NCI-H2081 treated with DMSO at 0.1 percent for 48 hours (cell line): ENCODE measurements around the gene SYNE1.
"Not testable (repeated sequence)": the region's sequence is repeated elsewhere in the genome, so short reads cannot be mapped to it uniquely, and the experiment has no call there.

Source experiments
- DNase-seq: peaks from one replicate; lab custom pipeline; 2025; lab: John Stamatoyannopoulos, UW

Gene SYNE1

DNA sequence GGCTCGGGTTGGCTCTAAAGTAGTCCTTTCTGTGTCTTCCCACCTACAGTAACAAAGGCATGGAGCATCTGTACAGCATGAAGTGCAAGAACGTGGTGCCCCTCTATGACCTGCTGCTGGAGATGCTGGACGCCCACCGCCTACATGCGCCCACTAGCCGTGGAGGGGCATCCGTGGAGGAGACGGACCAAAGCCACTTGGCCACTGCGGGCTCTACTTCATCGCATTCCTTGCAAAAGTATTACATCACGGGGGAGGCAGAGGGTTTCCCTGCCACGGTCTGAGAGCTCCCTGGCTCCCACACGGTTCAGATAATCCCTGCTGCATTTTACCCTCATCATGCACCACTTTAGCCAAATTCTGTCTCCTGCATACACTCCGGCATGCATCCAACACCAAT is 538.5 kb downstream of the SYNE1 start:
- no peak for DNase-seq

DNA sequence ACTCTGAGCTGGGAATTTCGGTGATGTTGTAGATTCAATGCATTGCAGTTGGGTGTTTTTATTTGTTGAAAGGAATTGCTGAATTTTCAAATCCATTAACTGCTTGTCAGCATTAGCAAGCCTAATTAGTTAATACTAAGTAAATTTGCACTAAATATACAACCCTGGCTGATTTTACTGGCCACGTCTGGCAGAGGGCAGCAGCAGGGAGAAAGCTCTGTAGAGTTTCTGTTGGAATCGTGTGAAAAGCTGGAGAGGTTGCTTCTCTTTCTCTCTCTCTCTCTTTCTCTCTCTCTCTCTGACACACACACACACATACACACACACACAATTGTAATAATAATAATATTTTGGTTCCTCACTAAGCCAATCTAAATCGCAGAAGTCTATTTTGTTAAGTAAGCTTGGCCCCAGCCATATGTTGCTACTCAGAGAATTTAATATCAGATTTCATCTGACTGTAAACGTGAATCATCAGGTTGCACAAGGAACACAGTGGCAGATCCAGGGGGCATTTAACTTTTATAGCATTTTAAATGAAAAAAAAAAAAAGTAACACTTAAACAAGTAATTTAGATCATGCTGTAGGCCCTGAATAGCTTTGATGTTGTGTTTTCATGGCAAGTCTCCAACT is 540.2 kb downstream of the SYNE1 start:
- no peak for DNase-seq

- DNase-seq = no peak
Observed at GRCh38 chr6:152094992-152095592, 542.1 kb downstream of the SYNE1 start.

- DNase-seq = no peak
Observed at GRCh38 chr6:152094276-152094675, 542.9 kb downstream of the SYNE1 start.

DNA sequence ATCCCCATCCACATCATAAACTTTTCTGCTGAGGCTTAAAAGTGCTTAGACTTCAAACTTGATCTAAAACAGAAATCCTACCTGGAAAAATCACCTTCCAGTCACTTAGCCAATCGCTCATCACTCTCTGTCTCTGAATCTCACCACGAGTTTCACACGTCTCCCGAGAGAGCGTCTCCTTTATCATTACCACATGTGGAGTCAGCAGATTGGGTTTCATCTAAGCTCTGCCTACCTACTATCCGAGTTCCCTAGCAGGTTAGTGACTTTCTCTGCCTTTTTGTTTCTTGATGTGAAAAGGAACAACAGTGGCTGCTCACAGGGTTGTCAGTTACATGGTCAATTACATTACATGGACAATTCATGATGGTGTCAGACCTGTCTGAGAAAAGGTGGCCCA is 543.5 kb downstream of the SYNE1 start:
- no peak for DNase-seq

DNA sequence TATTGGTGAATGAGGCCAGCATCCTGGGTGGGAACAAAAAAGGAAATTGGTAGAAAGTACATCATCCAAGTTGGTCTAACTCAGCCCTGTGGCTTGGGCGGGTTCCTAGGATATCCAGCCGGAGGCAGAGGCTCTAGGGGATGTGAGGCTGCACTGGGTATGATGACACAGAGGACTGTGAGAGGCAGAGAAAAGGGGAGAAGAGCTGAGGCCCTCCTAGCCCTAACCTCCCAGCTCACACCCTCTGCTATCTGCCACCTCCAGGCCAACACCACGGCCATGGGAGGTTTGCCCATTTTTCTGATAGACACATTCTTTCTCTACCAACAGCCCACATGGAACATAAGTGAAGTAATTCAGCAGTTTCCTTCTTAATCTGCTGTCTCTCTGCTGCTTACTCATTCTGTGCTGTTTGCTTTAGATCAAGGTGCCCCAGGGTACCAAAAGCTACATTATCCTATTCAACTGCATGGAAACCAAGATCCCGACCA is 545.3 kb downstream of the SYNE1 start:
- no peak for DNase-seq

- no peak for DNase-seq
Observed at GRCh38 chr6:152091201-152091600, 546.0 kb downstream of the SYNE1 start.

DNA sequence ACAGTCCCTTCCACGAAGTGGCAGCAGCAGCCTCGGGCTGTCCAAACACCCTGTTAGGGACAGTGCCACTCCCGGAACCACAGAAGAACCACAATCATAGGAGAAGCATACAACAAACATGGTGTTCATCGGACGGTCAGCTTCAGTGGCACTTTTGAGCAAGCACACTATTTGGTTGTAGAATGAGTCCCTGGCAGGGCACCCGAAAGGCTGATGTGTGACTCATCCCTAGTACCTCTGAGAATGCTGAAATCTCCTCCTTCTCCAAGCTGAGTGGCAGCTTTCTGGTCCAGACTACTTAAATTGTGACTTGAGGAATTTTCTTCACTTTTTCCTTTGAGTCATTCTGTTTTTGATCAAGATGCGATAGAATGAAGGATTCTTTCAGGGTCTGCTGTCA is 547.2 kb downstream of the SYNE1 start:
- no peak for DNase-seq

DNA sequence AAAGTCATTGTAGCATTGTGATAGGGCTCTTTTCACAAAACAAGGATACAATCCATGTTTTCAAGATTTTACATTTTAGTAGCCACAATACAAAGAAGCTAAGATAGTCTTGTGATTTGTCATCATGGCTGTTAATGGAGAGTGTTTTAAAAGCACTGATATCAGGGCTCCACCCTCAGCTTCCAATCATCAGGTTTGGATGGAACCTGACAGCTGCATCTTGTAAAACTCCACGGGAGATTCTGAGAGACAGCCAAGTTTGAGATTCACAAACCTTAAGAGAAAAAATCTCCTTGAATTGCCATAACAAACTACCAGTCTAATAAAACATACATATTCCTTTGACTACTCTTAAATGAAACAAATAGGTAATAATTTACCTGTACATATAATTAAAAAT is 549.5 kb downstream of the SYNE1 start:
- no peak for DNase-seq

GRCh38 chr6:152087096-152087495 is 550.1 kb downstream of the SYNE1 start:
- DNase-seq = no peak

DNA sequence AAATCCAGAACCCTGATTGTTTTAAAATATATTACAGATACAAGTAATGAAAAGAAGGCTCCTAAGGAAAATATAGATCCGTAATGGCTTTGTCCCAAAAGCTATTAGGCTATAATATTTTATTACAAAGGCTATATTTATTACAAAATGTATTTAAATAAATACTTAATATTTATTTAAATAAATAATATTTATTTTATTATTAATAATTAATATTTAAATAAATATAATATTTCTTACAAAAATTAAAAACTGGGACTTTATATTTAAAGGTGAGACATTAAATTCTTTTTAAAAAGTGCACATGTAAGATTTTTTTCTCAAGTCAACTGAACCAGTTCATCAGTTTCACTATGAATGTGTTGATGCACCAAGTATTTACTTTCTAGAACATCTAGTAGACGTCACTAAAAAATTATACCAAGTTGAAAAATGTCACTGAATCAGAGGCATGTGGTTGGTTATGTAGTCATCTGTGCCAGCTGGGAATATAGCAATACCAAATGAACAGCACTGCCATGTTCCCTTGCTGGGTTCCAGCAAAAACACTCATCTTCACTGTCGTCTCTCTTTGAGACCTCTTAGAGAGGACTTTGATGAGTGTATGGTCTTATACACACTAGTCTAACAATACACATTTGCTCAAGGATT is 550.8 kb downstream of the SYNE1 start:
- no peak for DNase-seq

DNA sequence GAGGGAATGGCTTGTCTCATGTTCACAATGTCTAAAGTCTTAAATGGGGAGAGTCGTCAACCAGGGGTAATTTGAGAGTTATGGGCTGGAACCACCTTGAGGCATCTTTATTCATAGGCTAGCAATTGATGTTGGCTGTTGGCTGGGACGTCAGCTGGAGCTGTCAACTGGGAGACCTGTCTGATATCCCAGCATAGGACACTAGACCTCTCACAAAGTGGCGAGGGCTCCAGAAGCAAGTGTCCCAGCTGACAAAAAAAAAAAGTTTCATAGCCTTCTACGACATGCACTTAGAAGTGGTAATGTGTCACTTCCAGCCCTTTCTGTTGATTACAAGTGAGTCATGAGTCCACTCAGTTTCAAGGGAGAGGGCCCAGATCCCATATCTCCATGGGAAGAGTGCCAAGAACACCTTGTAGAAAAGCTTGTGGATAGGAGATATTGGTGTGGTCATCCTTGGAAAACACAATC is 551.7 kb downstream of the SYNE1 start:
- DNase-seq = no peak

- no peak for DNase-seq
Observed at GRCh38 chr6:152078804-152079203, 558.4 kb downstream of the SYNE1 start.

DNA sequence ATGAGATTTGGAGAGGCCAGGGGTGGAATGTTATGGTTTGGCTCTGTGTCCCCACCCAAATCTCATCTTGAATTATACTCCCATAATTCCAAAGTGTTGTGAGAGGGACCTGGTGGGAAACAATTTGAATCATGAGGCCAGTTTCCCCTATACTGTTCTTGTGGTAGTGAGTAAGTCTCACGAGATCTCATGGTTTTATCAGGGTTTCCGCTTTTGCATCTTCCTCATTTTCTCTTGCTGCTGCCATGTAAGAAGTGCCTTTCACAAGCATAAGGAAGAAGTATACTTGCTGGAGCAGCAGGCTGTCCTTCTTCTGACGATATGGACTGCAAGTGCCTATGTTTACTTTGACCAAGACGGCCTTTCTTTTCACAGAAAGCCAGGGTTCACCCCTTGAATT is 559.2 kb downstream of the SYNE1 start:
- no peak for DNase-seq

- not testable (repeated sequence) for DNase-seq
Observed at GRCh38 chr6:152076242-152076641, 560.9 kb downstream of the SYNE1 start.

DNA sequence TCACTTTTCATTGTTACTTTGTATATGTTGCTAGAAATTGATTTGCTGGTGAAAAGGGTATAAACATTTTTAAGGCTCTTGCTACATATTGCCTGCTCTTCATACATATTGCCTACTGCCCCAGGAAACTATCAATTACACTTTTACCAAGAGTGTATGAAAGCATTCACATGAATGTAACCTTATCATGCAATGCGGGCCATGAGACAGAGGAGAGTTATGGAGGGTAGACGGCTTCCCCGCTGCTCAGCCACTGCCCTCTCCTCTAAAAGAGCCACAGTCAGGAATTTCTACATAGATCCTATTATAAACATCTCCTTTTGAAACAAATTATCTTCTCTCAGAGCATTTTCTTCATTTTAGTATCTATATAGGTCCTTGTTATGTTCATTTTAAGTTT is 565.3 kb downstream of the SYNE1 start:
- DNase-seq = no peak
